OCI-LY3 (cell line): Measurements from ENCODE around the gene TMPO.

Source experiments
- H2AFZ ChIP-seq: fragments of 200-600, 300-600 bp; shearing (Covaris generic); 2 replicates; pipeline ENCODE4 v1.6.0; 2014; ENCODE audit warnings: antibody characterized with exemption, low read depth, low read length
- H3K27ac ChIP-seq: fragments of 200-600, 300-600 bp; sonication (generic); 2 replicates; pipeline ENCODE4 v1.5.1; 2014; ENCODE audit warnings: mild to moderate bottlenecking, low read length, moderate library complexity, mixed read lengths
- H3K27me3 ChIP-seq: fragments of 200-600, 300-600 bp; sonication (generic); 2 replicates; pipeline ENCODE4 v1.6.1; 2014; ENCODE audit warnings: low read depth, low read length, mixed read lengths
- H3K36me3 ChIP-seq: fragments of 200-600, 300-600 bp; sonication (generic); replicated peaks from 2 replicates; pipeline ENCODE3; 2014; ENCODE audit warnings: low read depth, low read length, mixed read lengths
- H3K4me1 ChIP-seq: fragments of 300-600, 200-600 bp; sonication (generic); 2 replicates; pipeline ENCODE4 v1.6.1; 2014; ENCODE audit warnings: low read length, mixed read lengths
- H3K4me2 ChIP-seq: fragments of 200-600, 300-600 bp; sonication (generic); 2 replicates; pipeline ENCODE4 v1.6.1; 2014; ENCODE audit warnings: low read length, mixed read lengths
- H3K4me3 ChIP-seq: fragments of 300-600, 200-600 bp; sonication (generic); 2 replicates; pipeline ENCODE4 v1.5.1; 2014; ENCODE audit warnings: antibody characterized with exemption, mild to moderate bottlenecking, low read length, moderate library complexity
- H3K79me2 ChIP-seq: fragments of 300-600, 200-600 bp; shearing (Covaris generic); 2 replicates; pipeline ENCODE4 v1.6.1; 2014; ENCODE audit warnings: mild to moderate bottlenecking, low read length, mixed read lengths
- H3K9ac ChIP-seq: fragments of 300-600, 200-600 bp; shearing (Covaris generic); 2 replicates; pipeline ENCODE4 v1.6.0; 2014; ENCODE audit warnings: mild to moderate bottlenecking, low read length, moderate library complexity
- H3K9me3 ChIP-seq: fragments of 200-600, 300-600 bp; shearing (Covaris generic); 2 replicates; pipeline ENCODE4 v1.6.1; 2014; ENCODE audit warnings: low read length, mixed read lengths; ENCODE audit not compliant: insufficient read depth
- H4K20me1 ChIP-seq: fragments of 200-600, 300-600 bp; sonication (generic); 2 replicates; pipeline ENCODE4 v1.6.1; 2016; ENCODE audit warnings: low read length, mixed read lengths; ENCODE audit not compliant: insufficient read depth
- EZH2phosphoT487 ChIP-seq: fragments of 200-600 bp; shearing (Covaris generic); IDR thresholded peaks from 2 replicates; pipeline ENCODE4 v1.6.1; 2018; ENCODE audit warnings: antibody characterized with exemption, mixed run types, low read depth
- TF ChIP-seq, protein P1 (sequence below): fragments of 200-600, 300-600 bp; sonication (generic); IDR thresholded peaks from 2 replicates; pipeline ENCODE4 v1.5.1; 2014; ENCODE audit warnings: antibody characterized with exemption, low read length, low read depth

The TMPO gene

GRCh38 chr12:98519257-98519907 is 4.0 kb downstream of the TMPO start:
- peak overlapping the region; percentile 18; the same call in 1 of the 2 replicates for H3K9ac ChIP-seq
- TF ChIP-seq, protein P1, sequence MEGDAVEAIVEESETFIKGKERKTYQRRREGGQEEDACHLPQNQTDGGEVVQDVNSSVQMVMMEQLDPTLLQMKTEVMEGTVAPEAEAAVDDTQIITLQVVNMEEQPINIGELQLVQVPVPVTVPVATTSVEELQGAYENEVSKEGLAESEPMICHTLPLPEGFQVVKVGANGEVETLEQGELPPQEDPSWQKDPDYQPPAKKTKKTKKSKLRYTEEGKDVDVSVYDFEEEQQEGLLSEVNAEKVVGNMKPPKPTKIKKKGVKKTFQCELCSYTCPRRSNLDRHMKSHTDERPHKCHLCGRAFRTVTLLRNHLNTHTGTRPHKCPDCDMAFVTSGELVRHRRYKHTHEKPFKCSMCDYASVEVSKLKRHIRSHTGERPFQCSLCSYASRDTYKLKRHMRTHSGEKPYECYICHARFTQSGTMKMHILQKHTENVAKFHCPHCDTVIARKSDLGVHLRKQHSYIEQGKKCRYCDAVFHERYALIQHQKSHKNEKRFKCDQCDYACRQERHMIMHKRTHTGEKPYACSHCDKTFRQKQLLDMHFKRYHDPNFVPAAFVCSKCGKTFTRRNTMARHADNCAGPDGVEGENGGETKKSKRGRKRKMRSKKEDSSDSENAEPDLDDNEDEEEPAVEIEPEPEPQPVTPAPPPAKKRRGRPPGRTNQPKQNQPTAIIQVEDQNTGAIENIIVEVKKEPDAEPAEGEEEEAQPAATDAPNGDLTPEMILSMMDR, result no peak
- no peak for TF ChIP-seq EZH2phosphoT487
- peaks cover 61% of the 10 kb centered on the region for H4K20me1 ChIP-seq
- H3K9me3 ChIP-seq, result no peaks in the 10 kb centered on the region
- no peak overlapping the region for H2AFZ ChIP-seq
- peaks cover 50% of the 10 kb centered on the region for H3K36me3 ChIP-seq
- peak overlapping the region; percentile 86 for H3K4me2 ChIP-seq
- peaks cover 97% of the 10 kb centered on the region for H3K79me2 ChIP-seq
- no peak overlapping the region for H3K27ac ChIP-seq
- peak overlapping the region; percentile 98 for H3K4me3 ChIP-seq
- H3K27me3 ChIP-seq, result no peaks in the 10 kb centered on the region
- peaks cover 25% of the 10 kb centered on the region for H3K4me1 ChIP-seq

- Histone ChIP-seq H2AFZ (no peak overlapping the region), H3K4me1 (no peaks in the 10 kb centered on the region), H3K9me3 (no peaks in the 10 kb centered on the region), H3K36me3 (peaks cover 72% of the 10 kb centered on the region), H3K9ac (no peak overlapping the region), H3K4me3 (no peak overlapping the region), H3K27ac (no peak overlapping the region), H4K20me1 (peaks cover 73% of the 10 kb centered on the region), H3K27me3 (no peaks in the 10 kb centered on the region), H3K4me2 (no peak overlapping the region), H3K79me2 (peaks cover 99% of the 10 kb centered on the region)
- TF ChIP-seq, protein P1, result no peak
- TF ChIP-seq EZH2phosphoT487, result no peak
These were observed 14.7 kb downstream of the TMPO start for GRCh38 chr12:98530068-98530467.

- peaks cover 70% of the 10 kb centered on the region for H4K20me1 ChIP-seq
- H3K9ac ChIP-seq, result no peak overlapping the region
- H3K79me2 ChIP-seq, result peaks cover 99% of the 10 kb centered on the region
- no peaks in the 10 kb centered on the region for H3K9me3 ChIP-seq
- no peak overlapping the region for H3K4me2 ChIP-seq
- H2AFZ ChIP-seq, result no peak overlapping the region
- H3K27ac ChIP-seq, result no peak overlapping the region
- no peak overlapping the region for H3K4me3 ChIP-seq
- TF ChIP-seq, protein P1, result peak; percentile 57
- no peak for TF ChIP-seq EZH2phosphoT487
- no peaks in the 10 kb centered on the region for H3K4me1 ChIP-seq
- no peaks in the 10 kb centered on the region for H3K27me3 ChIP-seq
- H3K36me3 ChIP-seq, result peaks cover 80% of the 10 kb centered on the region
These were observed 17.4 kb downstream of the TMPO start for GRCh38 chr12:98532687-98533304.

DNA sequence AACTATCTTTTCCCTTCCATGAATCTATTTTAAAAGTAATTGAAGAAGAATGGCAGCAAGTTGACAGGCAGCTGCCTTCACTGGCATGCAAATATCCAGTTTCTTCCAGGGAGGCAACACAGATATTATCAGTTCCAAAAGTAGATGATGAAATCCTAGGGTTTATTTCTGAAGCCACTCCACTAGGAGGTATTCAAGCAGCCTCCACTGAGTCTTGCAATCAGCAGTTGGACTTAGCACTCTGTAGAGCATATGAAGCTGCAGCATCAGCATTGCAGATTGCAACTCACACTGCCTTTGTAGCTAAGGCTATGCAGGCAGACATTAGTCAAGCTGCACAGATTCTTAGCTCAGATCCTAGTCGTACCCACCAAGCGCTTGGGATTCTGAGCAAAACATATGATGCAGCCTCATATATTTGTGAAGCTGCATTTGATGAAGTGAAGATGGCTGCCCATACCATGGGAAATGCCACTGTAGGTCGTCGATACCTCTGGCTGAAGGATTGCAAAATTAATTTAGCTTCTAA is 18.4 kb downstream of the TMPO start:
- H3K27ac ChIP-seq, result no peak overlapping the region

More for the DNA sequence above, 18.4 kb downstream of the TMPO start:
- H3K79me2 ChIP-seq, result peaks cover 98% of the 10 kb centered on the region
- no peaks in the 10 kb centered on the region for H3K27me3 ChIP-seq
- H3K4me2 ChIP-seq, result no peak overlapping the region
- peaks cover 66% of the 10 kb centered on the region for H4K20me1 ChIP-seq
- no peak overlapping the region for H3K4me3 ChIP-seq
- TF ChIP-seq, protein P1, result no peak
- TF ChIP-seq EZH2phosphoT487, result no peak
- no peaks in the 10 kb centered on the region for H3K4me1 ChIP-seq
- no peak overlapping the region for H3K9ac ChIP-seq
- no peaks in the 10 kb centered on the region for H3K9me3 ChIP-seq
- H2AFZ ChIP-seq, result no peak overlapping the region
- peaks cover 80% of the 10 kb centered on the region for H3K36me3 ChIP-seq
